Measurements from ENCODE around the gene GRIK3.

Gene GRIK3

GRCh38 chr1:36975642-36976041 is 58.7 kb downstream of the GRIK3 start:
- no peak for DNase-seq

- DNase-seq = no peak
Measured at GRCh38 chr1:36973056-36973455, 61.3 kb downstream of the GRIK3 start.

GRCh38 chr1:36971852-36972618 is 62.3 kb downstream of the GRIK3 start:
- DNase-seq = no peak

GRCh38 chr1:36968730-36969129 is 65.6 kb downstream of the GRIK3 start:
- no peak for DNase-seq

- no peak for DNase-seq
Measured at GRCh38 chr1:36966242-36966641, 68.1 kb downstream of the GRIK3 start.

GRCh38 chr1:36965275-36966159 is 68.8 kb downstream of the GRIK3 start:
- DNase-seq = no peak

- DNase-seq = no peak
Measured at GRCh38 chr1:36964830-36965229, 69.5 kb downstream of the GRIK3 start.

GRCh38 chr1:36963006-36963405 is 71.3 kb downstream of the GRIK3 start:
- no peak for DNase-seq

- no peak for DNase-seq
Measured at GRCh38 chr1:36961062-36961615, 73.2 kb downstream of the GRIK3 start.

- DNase-seq = no peak
Measured at GRCh38 chr1:36956570-36956969, 77.7 kb downstream of the GRIK3 start.

GRCh38 chr1:36955016-36955415 is 79.3 kb downstream of the GRIK3 start:
- no peak for DNase-seq

GRCh38 chr1:36953061-36953460 is 81.3 kb downstream of the GRIK3 start:
- no peak for DNase-seq

GRCh38 chr1:36951761-36952160 is 82.6 kb downstream of the GRIK3 start:
- DNase-seq = no peak

GRCh38 chr1:36951292-36951750 is 83.0 kb downstream of the GRIK3 start:
- no peak for DNase-seq

- DNase-seq = no peak
Measured at GRCh38 chr1:36950604-36951291, 83.6 kb downstream of the GRIK3 start.

- DNase-seq = no peak
Measured at GRCh38 chr1:36948606-36949005, 85.7 kb downstream of the GRIK3 start.

- DNase-seq = no peak
Measured at GRCh38 chr1:36948147-36948546, 86.2 kb downstream of the GRIK3 start.

GRCh38 chr1:36947384-36947783 is 86.9 kb downstream of the GRIK3 start:
- no peak for DNase-seq

GRCh38 chr1:36944883-36945282 is 89.4 kb downstream of the GRIK3 start:
- DNase-seq = no peak

GRCh38 chr1:36942148-36942547 is 92.2 kb downstream of the GRIK3 start:
- DNase-seq = no peak

- DNase-seq = no peak
Measured at GRCh38 chr1:36941316-36941978, 92.9 kb downstream of the GRIK3 start.

GRCh38 chr1:36938819-36939218 is 95.5 kb downstream of the GRIK3 start:
- DNase-seq = no peak

GRCh38 chr1:36937371-36937770 is 96.9 kb downstream of the GRIK3 start:
- DNase-seq = no peak

All from amniotic stem cell (primary cell).